NAMALWA (cell line): ENCODE data around the gene DENND1A.
A peak's percentile ranks its signal among the peaks of the same experiment; 100 is the strongest.

Experiments used
- DNase-seq: peaks from one replicate; pipeline ENCODE4 v3.0.0-alpha.2; 2015; ENCODE audit warnings: low spot score

The DENND1A gene

DNA sequence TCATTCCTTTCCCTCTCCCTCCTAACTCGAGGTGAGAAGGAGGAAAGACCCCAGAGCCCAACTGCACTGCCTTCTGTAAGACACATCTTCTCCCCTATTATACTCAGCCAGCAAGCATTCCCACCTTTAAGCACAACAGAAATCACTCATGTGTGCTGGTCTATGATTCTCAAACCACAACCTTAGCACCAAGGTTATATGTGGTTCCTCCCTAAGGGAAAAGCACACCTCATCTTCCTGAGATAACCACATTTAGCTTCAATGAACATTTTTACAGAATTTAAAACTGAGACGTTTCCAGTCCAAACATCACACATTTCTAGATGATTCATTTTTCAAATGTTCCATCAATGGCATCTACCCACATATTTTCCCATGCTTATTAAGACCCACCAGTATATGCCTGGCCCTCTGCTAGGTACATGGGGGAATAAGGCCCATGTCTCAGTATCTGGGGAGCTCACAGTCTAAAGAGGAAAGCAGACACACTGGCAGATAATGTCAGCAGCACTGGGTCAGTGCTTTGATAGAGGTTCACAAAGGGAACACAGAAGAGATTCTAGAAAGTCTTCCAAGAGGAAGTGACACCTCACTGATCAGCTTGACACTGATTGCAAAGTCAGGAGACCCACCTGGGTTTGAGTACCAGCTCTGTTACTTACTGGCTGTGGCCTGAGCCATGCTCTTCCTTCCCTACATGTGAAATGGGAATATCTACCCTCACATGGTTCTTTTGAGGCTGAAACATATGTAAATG lies 245.4 kb downstream of the DENND1A start:
- DNase-seq = peak; percentile 30

DNA sequence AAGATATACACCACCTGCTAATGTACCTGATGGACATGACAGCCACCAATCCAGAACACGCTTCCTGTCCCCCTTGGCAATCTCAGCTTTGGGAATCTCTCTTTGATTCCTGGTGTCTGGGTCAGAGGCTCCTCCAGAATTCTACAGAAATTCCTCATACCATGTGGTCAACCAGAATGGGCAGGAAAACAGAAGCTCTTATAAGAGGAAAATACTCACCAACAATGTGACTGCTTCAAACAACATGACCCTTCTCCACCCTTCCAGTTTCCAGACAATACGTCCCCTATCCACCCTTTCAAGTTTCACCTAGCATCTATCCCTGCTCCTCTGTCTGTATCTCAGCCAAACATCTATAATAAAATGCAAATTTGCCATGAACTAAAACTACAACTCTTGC lies 247.2 kb downstream of the DENND1A start:
- no peak for DNase-seq

DNA sequence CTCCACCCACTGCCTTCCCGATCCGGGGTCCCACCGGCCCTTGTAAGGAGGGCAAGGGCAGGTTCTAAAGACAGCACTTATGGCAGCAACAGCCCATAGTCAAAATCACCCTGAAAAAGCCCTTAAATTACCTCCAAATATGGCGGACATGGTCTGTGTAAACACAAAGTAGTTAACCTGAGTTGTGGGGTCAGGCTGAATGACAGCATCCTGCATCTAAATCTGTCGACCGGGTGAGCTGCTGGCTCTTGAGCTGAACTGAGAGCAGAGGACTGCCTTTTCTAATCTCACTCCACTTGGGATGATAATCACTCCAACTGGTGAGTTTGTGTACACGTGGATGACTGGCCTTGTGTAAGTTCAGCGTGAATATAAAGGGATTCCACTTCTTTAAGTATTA lies 249.6 kb downstream of the DENND1A start:
- DNase-seq = no peak

DNA sequence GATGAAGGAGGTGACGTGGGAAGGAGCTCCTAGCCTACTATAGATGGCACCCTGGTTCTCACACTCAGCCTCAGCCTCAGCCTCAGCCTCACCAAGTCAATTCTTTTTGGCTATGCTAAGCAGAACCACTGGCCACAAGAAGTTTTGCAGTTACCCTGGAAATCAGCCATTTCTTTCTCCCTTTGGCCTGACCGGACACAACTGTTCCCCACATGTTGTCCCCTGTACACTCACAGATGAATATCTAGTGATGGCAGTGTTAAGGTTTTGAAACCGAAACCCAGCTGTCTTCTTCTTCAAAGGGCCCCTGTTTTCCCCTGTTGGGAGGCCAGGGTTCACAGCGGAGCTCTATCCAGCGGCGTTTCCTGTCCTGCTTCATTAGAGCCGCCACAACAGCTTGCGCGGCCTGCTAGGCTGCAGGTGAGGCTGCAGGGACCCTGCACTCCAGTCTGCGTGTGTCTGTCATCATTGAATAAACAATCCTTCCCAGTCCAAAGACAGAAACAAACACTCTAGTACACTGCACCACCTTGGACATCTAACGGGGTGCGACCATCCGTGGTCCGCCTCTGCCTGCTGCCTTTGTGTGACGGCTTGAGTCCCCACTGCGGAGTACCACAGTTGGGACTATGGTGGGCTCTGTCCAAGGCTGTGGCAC lies 250.5 kb downstream of the DENND1A start:
- peak; percentile 89 for DNase-seq

DNA sequence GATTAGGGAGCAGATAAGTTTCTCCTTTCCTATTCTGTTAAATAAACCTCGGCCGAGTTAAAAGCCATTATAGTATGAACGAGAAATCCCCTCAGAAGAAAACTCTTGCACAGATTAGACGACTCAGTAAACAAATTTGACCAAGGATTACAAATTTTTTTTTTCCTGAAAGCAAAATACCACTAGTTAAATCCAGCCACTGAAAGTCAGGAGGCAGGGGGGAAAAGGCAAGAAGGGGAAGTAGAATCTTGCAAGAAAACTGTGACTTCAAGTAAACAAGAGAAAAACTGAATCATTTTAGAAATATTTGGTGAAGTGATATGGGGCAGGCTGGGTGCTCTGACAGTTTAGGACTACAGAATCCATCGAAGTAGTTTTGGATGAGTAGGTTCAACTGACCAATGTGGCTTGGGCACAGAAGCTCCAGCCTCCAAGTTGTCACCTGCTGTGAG lies 251.0 kb downstream of the DENND1A start:
- peak; percentile 17 for DNase-seq

DNA sequence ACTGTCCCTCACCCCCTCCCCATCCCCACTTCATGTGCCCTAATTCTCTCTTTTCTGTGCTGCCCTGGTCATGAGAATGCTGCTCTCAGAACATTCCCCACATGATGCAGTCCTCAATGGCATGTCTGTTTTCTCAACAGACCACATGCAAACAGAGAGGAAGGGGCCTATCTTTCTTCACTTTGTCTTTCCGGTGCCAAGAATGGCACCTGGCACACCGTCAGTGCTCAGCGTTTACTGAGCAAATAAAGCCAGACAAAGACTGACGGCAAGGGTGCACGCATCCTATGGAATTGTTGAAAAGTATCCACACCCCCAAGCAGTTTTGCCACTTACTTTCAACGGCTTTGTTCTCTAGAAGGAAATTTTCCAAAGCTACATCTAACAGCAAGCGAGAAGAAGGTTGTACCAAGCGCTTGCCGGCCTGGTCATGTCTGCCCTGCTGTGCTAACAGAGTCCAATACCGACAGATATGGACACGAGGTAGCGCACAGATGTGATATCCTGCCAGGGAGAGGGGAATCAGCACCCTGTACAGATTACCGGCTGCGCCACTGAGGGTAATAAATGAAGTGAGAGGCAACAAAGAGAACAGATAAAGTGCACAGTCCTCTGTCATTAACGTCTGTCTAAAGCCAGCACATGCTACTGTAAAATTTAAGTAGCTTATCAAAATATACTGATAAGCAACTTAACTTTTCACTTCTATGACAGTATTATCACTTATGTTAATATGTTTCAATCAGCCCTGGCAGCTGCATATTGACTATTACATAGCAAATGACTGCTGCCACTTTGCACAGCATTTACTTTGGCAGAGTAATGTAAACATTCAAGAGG lies 251.7 kb downstream of the DENND1A start:
- peak; percentile 53 for DNase-seq

DNA sequence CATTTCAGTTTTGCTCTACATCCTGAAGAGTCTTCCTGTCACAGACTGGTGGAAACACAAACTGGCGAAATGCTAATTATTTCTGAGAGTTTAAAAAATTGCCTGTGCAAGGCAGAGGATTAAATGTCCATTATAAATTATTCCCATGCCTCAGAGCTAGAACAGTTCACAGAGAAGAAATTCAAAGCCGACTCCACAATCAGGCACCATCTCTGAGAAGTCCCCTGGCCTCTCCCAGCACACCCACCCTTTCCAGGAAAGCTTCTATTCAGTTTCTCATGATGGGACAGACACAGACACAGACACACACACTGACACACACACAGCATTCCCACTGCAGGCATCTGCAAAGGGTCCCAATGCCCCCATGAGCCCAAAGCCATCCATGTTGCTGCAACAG lies 253.1 kb downstream of the DENND1A start:
- no peak for DNase-seq

DNA sequence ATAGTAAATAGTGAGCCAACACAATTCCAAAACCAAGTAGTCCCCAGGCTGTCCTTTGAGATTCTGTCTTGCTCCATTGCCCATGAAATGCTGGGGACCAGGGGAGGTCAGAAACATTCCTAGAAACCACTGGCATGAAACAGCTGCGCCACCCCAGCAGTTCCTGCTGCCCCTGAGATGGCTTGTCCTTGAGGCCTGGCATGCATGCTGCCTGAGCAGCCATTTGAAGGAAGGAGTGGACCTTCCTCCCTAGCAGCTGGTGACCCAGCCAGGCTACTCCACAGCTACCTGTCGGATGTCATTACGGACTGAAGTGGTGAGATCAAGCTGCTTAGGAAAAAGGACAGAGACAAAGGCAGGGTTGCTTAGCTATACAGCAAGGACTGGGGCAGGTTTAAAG lies 260.6 kb downstream of the DENND1A start:
- no peak for DNase-seq

DNA sequence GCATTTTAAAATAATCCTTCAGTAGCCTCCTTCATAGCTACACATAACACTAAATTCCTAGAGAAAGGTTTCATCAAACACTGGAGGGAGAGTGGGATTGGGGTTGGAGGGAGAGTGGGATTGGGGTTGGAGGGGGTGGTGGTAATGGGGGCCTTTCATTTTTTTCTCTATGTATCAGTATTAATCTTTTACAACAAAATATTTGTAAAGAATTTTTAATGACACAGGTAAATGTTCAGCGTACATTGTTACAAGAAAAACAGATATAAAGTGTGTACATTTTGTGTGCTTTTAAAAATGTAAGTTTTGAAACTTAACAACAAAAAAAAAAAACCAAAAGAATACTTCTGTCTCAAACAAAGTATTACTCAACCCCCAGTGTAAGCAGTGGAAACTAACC lies 266.4 kb downstream of the DENND1A start:
- DNase-seq = no peak

DNA sequence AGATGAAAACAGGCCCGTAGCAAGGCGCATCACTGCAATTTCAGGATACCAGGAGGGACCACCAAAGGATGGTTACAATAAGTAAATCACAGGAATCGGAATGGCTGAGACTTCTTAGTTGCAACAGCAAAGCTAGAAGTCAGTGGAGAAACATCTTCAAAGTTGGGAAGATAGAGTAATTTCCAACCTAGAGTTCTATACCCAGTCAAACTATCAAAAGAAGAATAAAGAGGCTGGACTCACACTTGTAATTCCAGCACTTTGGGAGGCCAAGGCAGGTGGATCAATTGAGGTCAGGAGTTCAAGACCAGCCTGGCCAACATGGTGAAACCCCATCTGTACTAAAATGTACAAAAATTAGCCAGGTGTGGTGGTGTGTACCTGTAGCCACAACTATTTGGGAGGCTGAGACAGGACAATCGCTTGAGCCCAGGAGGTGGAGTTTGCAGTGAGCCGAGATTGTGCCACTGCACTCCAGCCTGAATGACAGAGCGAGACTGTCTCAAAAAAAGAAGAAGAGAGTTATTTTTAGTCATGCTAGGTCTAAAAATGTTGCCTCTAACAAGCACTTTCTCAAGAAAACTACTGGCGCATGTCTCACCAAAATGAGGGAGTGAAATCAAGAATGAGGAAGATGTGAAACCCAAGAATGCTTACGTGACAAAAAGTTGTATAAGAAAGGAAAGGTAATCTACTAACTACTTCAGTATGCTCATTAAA lies 267.7 kb downstream of the DENND1A start:
- peak; percentile 65 for DNase-seq

DNA sequence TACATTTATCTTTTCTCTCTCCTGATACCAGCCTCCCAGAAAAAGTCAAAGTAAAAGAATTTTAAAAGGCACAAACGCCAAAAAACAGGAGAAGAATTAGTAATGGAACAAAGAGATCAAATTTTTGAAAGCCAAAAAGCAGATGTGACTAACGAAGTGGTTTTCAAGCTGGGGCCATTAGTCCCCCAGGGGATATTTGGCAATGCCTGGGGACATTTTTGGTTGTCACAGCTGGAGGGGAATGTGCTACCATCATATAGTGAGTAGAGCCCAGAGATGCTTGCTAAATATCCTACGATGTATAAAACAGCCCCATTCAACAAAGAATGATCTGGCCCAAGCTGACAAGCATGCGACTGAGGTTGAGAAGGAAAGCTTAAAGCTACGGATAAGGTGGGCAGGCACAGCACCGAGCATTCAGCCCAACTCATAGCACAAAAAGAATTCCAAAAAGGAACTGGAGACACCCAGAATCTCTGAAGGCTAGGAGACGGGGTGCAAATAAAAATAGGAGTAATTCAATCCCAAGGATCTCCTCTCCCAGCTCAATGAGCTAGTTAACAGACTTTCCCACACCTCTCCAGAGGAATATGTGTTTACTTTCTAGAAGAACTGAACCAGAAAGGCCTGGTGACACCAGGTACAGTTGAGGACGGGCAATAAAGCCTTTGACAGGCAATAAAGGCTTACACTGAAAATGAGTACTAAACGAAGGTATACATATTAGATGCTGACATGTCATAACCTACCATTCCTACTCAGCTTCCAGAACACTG lies 269.0 kb downstream of the DENND1A start:
- peak; percentile 57 for DNase-seq

DNA sequence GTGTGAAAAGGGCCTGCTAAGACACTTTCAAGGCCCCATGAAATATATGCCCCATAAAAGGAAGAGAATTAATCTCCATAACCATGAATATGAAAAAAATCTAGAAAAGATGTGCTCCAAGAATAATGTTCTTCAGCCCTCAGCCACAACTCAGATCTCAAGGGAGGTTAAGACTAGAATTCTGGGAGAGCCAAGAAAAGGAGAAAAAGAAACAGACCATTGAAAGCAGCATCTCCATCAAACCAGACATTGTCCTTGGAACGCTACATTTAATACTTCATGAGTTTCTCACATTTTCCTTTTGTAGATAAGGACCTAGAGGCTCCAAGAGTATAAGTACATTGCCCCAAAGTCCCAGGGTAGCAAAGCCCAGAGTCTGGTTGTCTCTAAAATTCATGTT lies 270.6 kb downstream of the DENND1A start:
- DNase-seq = no peak

DNA sequence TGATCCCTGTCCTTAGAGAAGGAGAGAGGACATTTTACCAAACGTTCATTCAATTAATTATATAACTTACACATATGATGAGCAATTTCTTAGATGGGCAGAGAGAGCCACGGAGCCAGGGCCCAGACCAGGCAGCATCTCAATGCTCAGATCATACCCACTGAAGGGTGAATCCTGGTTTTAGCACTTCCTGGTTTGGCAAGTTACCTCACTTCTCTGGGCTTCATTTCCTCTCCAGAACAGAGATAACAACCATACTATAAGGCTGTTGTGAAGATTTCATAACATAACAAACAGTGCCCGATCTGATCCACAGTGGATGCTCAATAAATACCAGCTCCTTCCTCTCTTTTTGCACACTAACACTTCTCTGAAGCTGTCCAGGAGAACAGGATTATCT lies 271.1 kb downstream of the DENND1A start:
- DNase-seq = peak; percentile 70

DNA sequence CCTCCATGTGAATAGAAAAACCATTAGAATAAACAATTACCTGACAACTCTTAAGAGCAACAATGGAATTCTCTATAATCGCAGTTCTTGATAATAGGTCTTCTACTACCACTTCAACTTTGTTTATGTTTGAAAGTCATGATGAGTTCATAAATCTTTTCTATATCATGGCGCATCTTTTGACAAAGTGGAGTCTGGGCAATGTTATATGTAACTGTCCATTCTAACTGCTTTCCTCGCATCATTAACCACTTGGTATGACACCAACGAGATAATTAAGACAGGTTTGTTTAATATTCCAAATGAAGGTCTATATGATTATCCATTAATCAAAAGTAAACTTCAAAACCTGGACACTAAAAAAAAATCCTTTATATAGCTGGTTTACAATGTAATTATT lies 272.0 kb downstream of the DENND1A start:
- no peak for DNase-seq

DNA sequence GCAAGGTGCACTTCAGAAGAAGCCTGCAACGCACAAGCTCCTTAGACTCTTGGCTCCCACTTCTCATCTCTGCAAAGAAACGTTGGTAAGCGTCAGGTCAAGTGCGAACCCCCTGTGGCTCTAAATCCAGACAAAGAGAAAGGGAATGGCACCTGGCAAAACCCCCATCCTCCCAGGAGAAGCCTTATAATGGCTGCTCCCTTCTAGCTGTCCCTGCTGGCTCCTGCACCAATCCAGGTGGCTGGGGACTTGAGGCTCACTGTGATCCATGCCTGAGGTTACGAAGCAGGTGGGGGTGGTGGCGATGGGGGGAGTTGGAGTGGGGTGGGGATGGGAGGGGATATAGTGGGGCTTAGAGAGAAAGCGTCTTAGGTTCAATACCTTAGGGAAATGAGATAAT lies 272.8 kb downstream of the DENND1A start:
- DNase-seq = no peak

DNA sequence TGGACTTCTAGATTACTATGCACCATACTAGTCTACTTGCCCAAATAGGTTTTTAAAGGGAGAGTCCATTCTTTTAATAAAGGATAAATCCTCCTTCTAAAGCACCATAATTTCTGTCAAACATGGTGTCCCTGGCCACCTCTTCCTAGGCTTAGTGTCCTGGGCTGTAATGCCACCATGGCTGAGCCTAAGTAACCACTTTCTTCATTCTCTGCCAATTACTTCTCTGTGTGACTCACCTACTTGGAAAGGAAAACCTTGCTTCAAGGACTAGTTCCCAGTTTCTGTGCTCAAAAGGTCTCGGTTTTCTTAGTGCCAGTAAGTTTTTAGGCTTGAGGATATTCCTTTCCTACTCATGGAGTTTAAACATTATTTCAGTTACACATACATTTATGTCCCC lies 273.4 kb downstream of the DENND1A start:
- DNase-seq = no peak

DNA sequence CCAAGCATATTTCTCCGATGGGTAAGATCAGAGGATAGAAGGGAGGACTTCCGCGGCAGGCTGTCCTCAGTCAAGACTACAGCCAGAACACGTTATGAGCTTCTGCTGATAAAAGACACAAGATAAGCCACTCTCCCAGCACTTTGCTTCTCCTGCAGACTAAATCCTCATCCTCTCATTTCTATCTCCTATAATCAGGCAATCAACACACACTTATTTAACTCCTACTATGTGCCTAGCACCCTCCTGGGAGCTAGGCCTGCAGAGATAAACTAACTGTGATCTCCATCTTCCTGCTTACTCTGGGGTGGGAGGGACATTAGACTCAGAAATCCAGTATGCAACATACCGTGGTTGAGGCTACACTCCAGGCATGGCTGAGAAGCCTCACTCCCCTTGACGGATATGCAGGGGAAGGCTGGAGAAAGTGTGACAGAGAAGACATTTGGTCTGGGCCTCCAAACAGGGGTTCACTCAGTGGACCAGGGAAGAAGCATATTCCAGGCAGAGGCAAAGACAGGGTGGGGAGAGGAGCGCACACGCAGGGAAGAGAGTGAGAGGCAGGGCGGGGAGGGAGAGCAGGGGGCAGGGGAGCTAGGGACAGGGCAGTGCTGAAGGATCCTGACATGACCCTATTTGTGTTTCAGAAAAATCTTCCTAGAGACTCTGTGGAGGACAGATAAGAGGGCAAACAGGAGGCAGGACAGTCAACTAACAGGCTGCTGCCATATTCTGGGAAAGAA lies 274.1 kb downstream of the DENND1A start:
- DNase-seq = no peak

DNA sequence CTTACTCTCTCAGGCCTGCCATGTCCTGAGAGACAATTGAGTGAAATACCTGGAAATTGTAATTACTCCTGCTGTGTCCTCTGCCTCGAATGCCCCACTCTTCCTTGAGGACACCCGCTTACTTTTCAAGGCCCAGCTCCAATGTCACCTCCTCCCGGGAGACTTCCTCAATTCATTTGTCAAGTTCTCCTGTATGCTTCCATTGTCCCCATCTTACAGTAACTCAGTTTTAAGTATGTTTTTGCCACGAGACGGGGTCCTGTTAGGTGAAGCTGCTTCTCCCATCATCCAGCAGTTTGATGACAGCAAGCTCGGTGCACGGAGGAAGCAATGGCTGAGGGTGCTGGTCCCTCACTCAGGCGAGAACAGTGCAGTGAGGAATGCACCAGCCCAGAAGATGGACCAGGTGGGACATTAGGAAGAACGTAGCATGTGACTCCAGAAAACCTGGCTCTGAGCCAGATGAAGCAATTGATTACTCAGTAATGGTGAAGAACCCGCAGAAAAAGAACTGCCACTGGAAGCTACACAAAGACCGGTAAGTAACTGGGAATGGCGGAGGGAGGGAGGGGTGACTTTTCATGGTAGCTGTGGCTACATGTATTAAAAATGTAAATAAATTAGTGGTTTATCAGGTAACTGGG lies 274.8 kb downstream of the DENND1A start:
- DNase-seq = no peak

DNA sequence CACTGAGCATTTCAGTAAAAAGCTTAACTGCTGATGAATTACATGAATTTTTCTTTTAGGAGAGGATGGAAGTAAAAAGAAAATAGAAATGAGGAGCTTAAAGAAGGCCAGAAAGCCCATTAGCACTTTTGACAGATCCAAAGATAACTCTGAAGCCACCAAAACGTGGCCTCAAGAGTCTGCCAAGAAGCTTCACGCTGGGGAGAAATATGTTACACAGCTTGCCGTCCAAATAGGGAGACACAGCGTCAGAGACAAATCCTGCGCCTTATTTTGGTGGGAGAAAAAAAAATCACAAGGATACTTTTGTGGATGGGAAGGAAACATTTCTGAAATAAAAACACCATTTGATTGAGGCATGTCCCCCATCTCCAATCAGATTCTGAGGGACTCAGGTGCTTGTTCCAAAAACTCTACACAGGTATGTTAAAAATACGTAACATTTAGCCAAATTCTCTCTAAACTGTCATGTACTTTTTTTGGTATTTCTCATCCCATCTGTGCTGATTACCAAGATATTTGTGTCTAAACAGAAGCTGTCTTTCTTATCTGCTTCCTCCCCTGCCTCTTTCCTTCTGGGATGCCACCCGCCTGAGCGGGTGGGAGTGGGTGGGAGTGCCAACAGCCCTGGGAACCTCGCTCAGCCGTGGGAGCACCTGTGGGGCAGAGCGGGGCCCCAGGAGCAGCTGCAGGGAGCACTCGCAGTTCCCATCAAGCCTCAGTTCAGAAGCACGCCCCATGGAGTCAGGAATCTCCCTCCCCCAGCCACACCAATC lies 275.5 kb downstream of the DENND1A start:
- DNase-seq = no peak
